Activated CD8-positive, alpha-beta memory T cell treated with anti-CD3 and anti-CD28 coated beads, Interleukin-2, amount 10 ng/mL, durations not matched to agents 7 days and 5 days (primary cell): Measurements from ENCODE around the gene CLUH. TPM values are rescaled to one million over a fixed set of nuclear protein-coding genes. Genes with fewer than 3 reads are reported as not detected.
A peak's percentile ranks its signal among the peaks of the same experiment; 100 is the strongest.

Experiments
- ATAC-seq: fragments of 150-1000 bp; cut with Tn5 transposase; one replicate; pipeline ENCODE4 v1.10.0; 2021; ENCODE audit warnings: moderate library complexity
- CTCF ChIA-PET: fragments of 350-600 bp; sonication (Branson Sonifier 250); formaldehyde crosslinking; loops from one replicate; lab custom pipeline; 2021; ENCODE audit warnings: antibody characterized with exemption; lab: Charles Lee
- DNase-seq: peaks from one replicate; pipeline ENCODE4 v3.0.0-alpha.2; 2020
- H3K27ac Mint-ChIP-seq: one replicate; pipeline ENCODE4 v1.8.0; 2021; ENCODE audit warnings: mild to moderate bottlenecking, mixed read lengths
- H3K27me3 Mint-ChIP-seq: one replicate; pipeline ENCODE4 v1.8.0; 2021; ENCODE audit warnings: mixed read lengths
- H3K36me3 Mint-ChIP-seq: one replicate; pipeline ENCODE4 v1.8.0; 2021; ENCODE audit warnings: mild to moderate bottlenecking, mixed read lengths
- H3K4me1 Mint-ChIP-seq: one replicate; pipeline ENCODE4 v1.8.0; 2021; ENCODE audit warnings: mixed read lengths
- H3K4me3 Mint-ChIP-seq: one replicate; pipeline ENCODE4 v1.8.0; 2021; ENCODE audit warnings: mild to moderate bottlenecking, moderate library complexity, mixed read lengths
- H3K9me3 Mint-ChIP-seq: one replicate; pipeline ENCODE4 v1.8.0; 2022; ENCODE audit warnings: low read depth, mixed read lengths
- total RNA-seq, 2 experiments: library from RNA; stranded (reverse); gene quantifications; one replicate each; pipeline ENCODE4 v1.2.3, GENCODE V29; 2021

Gene CLUH
- total RNA-seq, 2 experiments from 2014 or later = 65.0 to 81.1 TPM

DNA sequence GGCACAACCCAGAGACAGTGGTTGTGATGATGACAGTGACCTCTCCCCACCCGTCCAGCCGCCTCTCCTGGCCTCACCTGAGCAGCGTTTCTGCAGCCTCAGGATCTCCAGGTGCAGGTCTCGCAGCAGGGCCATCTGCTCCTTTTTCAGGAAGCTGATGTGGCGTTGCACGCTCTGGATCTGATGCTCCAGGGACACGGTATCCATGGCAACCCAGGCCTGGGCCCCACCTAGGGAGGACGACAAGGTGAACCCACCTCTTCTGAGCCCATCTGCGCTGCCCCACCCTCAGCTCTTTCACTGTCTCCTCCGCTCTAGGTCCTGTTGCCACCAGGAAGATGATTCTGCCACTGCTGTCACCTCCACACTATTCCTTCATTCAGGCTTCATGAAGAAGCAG is 23.4 kb upstream of the CLUH start:
- Mint-ChIP-seq H3K27me3 (no peaks in the 10 kb centered on the region), H3K36me3 (no peaks in the 10 kb centered on the region), H3K4me1 (no peaks in the 10 kb centered on the region), H3K4me3 (no peak overlapping the region), H3K27ac (no peak overlapping the region), H3K9me3 (no peaks in the 10 kb centered on the region)
- CTCF ChIA-PET = no interaction called here
- DNase-seq (no peak), ATAC-seq (no peak)

DNA sequence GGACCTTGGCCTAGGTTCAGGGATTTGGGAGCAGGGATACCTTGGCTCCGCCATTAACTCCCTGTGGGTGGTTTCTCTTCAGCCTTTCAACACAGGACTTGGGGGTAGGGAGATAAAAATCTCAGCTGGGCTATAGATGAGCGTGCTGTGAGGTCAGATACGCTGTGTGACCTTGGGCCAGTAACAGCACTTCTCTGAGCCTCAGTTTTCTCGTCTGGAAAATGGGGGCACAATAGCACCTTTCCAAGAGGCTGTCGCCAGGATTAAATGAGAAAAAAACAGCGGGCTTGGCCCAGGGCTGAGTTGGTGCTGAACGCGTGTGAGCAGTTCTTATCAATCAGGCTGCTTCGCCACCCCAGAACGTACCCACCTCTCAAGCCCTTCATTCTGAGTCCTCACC is 20.2 kb upstream of the CLUH start:
- no peak overlapping the region for H3K4me3 Mint-ChIP-seq
- peaks cover 11% of the 10 kb centered on the region for H3K27me3 Mint-ChIP-seq
- no peak for ATAC-seq
- no peaks in the 10 kb centered on the region for H3K4me1 Mint-ChIP-seq
- no peak for DNase-seq
- no peaks in the 10 kb centered on the region for H3K9me3 Mint-ChIP-seq
- CTCF ChIA-PET = no interaction called here
- no peak overlapping the region for H3K27ac Mint-ChIP-seq
- no peaks in the 10 kb centered on the region for H3K36me3 Mint-ChIP-seq

DNA sequence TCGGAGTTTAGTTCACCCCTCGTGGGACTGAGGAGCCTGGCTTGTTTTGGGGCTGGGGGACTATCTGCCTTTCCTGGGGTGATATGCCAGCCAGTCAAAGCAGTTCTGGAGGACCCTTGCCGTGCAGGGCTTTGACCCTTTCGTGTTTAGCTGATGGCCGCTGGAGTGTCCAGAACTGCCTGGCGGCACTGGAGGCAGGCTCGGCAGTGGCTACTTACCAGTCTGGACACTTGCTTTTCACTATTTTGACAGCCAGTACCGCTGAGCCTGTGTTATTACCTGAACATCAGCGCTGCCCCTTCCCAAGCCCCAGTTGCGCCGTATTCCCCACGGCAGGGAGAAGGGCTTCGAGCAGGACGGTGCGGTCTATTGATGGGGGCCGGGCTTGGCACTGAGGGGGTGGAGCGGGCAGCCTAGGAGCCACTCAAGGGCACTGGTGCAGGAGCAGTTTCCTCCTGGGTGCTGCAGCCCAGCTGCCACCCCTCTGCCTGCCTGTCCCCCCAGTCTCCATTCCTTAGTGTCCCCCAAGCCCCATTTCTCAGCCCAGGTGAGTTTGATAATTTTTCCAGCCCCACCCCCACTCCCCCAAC is 19.3 kb upstream of the CLUH start:
- no peak overlapping the region for H3K27ac Mint-ChIP-seq
- H3K4me1 Mint-ChIP-seq = no peaks in the 10 kb centered on the region
- DNase-seq (no peak), ATAC-seq (no peak)
- no peak overlapping the region for H3K4me3 Mint-ChIP-seq
- no peaks in the 10 kb centered on the region for H3K9me3 Mint-ChIP-seq
- CTCF ChIA-PET = no interaction called here
- H3K36me3 Mint-ChIP-seq = no peaks in the 10 kb centered on the region
- H3K27me3 Mint-ChIP-seq = peaks cover 13% of the 10 kb centered on the region

DNA sequence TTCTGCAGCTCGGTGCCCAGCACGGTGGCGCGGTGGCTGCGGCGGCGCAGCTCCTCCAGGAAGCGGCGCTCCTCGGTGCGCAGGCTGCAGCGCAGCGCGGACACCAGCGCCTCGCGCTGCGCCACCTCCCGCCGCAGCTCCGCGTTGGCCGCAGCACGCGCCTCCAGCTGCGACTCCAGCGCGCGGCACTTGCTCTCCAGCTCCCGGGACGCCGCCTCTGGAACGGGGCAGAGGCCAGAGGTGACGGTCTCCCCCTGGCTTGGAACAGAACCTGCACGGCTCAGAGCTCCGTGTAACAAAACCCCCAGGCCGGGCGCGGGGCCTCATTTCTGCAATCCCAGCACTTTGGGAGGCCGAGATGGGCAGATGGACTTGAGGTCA is 13.2 kb upstream of the CLUH start:
- CTCF ChIA-PET = interaction anchor here (0.8 to 1.5 kb wide), 2 partner anchors 62 to 342 kb away, joined by 3 to 7 read pairs; no protein-coding TSS in a partner anchor
- ATAC-seq = peak; percentile 80
- no peaks in the 10 kb centered on the region for H3K36me3 Mint-ChIP-seq

DNA sequence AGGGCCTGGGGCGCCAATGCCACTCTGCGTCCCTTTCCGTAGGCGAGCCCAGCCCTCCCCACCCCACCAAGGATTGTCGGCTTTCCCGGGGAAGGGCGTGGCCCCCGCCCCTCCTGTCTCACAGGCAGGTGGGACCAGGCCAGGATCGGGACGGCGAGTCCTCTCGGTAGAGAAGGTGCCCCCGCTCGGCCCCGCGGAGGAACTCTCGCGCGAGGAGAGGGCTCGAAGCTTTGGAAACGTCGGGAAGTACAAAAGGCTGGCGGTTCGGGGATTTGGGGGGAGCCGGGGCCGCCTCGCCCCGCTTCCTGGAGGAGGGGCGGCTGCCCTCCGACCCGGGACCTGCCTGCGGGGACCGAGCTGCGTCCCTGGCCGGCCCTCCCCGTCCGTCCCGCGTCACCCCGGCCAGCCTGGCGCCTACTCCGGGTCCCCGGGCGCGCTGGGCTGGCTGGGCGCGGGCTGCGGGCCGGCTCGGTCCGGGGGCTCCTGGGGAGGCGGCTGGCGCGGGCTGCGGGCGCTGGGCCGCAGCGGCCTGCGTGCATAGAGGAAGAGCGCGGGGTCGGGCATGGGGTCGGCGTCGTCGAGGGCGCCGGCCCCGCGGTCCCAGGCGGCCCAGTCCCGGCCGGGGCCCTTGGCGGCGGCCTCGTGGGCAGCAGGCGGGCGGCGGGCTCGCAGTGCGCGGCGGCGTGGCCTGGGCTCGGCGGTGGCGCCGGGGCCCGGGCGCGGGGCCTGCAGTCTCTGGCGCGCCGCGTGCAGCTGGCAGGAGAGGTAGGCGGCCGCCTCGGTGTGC is 12.6 kb upstream of the CLUH start:
- H3K27me3 Mint-ChIP-seq = peaks cover 37% of the 10 kb centered on the region
- peak; percentile 22 for ATAC-seq
- H3K36me3 Mint-ChIP-seq = peaks cover 2% of the 10 kb centered on the region
- CTCF ChIA-PET = interaction anchor here (0.8 to 1.5 kb wide), 2 partner anchors 62 to 341 kb away, joined by 3 to 7 read pairs; no protein-coding TSS in a partner anchor
- H3K27ac Mint-ChIP-seq = no peak overlapping the region
- H3K4me1 Mint-ChIP-seq = peaks cover 3% of the 10 kb centered on the region
- no peak for DNase-seq
- no peaks in the 10 kb centered on the region for H3K9me3 Mint-ChIP-seq
- no peak overlapping the region for H3K4me3 Mint-ChIP-seq

More for the DNA sequence above, 13.2 kb upstream of the CLUH start:
- Mint-ChIP-seq H3K27ac (no peak overlapping the region), H3K9me3 (no peaks in the 10 kb centered on the region), H3K4me1 (peaks cover 3% of the 10 kb centered on the region), H3K4me3 (no peak overlapping the region), H3K27me3 (peaks cover 38% of the 10 kb centered on the region)
- DNase-seq = no peak

DNA sequence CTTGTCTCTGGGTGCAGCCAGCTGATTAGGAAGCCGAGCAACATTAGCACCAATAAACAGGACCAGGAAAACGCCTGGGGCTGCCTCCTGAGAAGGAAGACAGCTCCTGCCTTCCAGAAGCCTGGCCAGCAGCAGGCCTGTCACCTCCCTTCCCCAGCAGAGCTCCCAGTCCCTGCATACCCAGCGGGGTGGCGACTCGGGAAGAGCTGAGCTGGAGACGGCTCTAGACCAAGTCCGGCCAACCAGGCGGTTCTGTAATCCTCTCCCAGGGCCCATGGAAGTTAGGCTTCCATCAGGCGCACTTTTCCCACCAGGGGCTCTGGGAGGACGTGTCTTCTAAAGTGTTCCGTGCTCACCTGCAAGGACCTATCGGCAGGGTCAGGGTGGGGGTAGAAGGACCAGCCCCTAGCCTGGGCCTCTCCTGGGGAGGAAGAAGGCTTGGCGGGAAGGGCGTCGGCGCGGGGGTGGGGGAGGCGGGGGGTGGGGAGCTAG is 12.0 kb upstream of the CLUH start:
- Mint-ChIP-seq H3K27me3 (peaks cover 35% of the 10 kb centered on the region), H3K9me3 (no peaks in the 10 kb centered on the region), H3K4me3 (no peak overlapping the region), H3K27ac (no peak overlapping the region), H3K36me3 (peaks cover 2% of the 10 kb centered on the region), H3K4me1 (peaks cover 3% of the 10 kb centered on the region)
- CTCF ChIA-PET = no interaction called here
- ATAC-seq = no peak
- no peak for DNase-seq

DNA sequence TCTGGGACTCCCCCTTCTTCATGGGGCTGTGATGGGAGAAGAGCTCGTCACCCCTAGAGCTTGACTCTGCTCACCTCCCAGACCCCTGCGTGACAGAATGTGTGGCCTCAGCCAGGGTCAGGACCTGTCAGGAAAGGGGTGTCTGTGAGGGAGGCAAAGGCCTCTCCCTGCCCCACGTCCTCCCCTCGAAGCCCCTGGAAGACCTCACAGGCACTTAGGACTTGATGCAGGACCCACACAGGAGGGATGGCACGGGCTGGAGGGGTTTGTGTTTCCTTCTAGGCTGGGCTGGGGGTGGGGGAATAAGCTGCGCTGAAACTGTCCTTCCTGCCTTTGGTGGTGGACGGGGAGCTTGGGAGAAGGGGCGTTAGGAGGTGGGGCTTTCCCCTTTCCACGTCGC is 11.0 kb upstream of the CLUH start:
- no peak for DNase-seq
- H3K27me3 Mint-ChIP-seq = peaks cover 33% of the 10 kb centered on the region
- H3K36me3 Mint-ChIP-seq = peaks cover 2% of the 10 kb centered on the region
- H3K27ac Mint-ChIP-seq = no peak overlapping the region
- no peaks in the 10 kb centered on the region for H3K9me3 Mint-ChIP-seq
- CTCF ChIA-PET = no interaction called here
- no peak overlapping the region for H3K4me3 Mint-ChIP-seq
- peaks cover 3% of the 10 kb centered on the region for H3K4me1 Mint-ChIP-seq
- no peak for ATAC-seq

DNA sequence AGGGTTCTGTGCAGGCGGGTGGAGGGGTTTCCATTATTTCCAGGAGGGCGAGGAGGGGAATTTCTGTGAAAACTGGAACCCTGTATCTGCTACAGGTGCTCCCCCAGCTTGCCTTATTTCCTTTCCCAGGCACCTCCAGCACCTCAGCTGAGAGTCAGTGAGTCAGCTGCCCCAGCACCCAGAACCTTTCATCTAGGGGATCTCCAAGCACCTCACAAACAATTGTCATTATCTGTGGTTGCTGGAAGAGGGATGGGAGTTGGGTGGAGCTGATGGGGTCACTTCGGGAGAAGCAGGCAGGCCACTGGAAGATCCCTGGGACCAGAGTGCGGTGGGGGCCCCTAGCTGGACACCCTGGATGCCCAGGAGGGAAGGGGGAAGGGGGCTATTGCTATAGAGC is 10.0 kb upstream of the CLUH start:
- Mint-ChIP-seq H3K27ac (no peak overlapping the region), H3K36me3 (peaks cover 2% of the 10 kb centered on the region), H3K9me3 (no peaks in the 10 kb centered on the region), H3K4me3 (no peak overlapping the region), H3K4me1 (peaks cover 3% of the 10 kb centered on the region), H3K27me3 (peaks cover 27% of the 10 kb centered on the region)
- ATAC-seq = no peak
- CTCF ChIA-PET = no interaction called here
- no peak for DNase-seq

DNA sequence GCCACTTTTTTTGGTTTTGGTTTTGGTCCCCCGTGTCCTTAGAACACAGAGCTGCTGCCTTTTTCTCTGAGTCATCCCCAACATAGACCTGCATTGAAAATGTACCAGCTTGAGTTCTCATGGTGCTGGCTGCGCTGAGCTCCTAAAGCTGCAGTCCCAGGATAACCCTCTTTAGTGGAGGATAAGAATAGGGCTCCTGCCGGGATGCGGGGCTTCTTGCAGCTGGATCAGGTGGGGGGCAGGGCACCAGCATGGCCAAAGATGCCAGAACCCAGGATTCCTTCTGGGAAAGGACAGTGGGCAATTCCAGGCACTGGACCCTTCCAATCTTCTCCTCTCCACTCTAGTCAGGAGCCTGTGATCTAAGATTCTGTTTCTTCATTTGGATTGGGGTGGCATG is 8.3 kb upstream of the CLUH start:
- ATAC-seq (no peak), DNase-seq (no peak)
- peaks cover 2% of the 10 kb centered on the region for H3K36me3 Mint-ChIP-seq
- H3K4me3 Mint-ChIP-seq = no peak overlapping the region
- H3K9me3 Mint-ChIP-seq = no peaks in the 10 kb centered on the region
- H3K27me3 Mint-ChIP-seq = peaks cover 17% of the 10 kb centered on the region
- H3K4me1 Mint-ChIP-seq = no peaks in the 10 kb centered on the region
- H3K27ac Mint-ChIP-seq = no peak overlapping the region
- CTCF ChIA-PET = no interaction called here

DNA sequence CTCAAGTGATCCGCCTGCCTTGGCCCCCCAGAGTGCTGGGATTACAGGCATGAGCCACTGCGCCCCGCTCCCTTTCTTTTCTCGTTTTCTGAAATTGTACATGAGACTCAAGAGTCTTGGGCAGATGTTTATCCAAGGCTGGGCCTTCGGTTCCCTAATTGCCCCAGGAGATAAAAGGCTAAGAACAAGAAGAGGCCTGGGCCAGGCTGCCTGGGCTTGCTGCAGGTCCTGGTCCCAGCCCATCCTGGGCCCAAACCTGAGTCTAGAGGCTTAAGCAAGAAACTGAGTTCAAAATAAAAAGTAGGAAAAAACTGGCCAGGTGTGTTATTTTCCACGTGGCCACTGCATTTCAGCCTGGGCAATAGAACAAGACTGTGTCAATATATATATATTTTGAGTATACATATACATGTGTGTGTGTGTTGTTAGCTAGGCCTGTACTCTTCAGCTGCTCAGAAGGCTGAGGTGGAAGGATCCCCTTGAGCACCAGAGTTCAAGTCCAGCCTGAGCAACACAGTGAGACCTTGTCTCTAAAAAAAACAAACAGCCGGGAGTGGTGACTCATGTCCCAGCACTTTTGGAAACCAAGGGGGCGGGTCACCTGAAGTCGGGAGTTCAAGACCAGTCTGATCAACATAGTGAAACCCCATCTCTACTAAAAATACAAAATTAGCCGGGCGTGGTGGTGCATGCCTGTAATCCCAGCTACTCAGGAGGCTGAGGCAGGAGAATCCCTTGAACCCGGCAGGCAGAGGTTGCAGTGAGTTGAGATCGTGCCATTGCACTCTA is 6.8 kb upstream of the CLUH start:
- H3K36me3 Mint-ChIP-seq = peaks cover 2% of the 10 kb centered on the region
- no peak for ATAC-seq
- H3K27me3 Mint-ChIP-seq = peaks cover 10% of the 10 kb centered on the region
- no peak for DNase-seq
- no peaks in the 10 kb centered on the region for H3K9me3 Mint-ChIP-seq
- no peak overlapping the region for H3K4me3 Mint-ChIP-seq
- no peak overlapping the region for H3K27ac Mint-ChIP-seq
- H3K4me1 Mint-ChIP-seq = peaks cover 4% of the 10 kb centered on the region
- CTCF ChIA-PET = no interaction called here

DNA sequence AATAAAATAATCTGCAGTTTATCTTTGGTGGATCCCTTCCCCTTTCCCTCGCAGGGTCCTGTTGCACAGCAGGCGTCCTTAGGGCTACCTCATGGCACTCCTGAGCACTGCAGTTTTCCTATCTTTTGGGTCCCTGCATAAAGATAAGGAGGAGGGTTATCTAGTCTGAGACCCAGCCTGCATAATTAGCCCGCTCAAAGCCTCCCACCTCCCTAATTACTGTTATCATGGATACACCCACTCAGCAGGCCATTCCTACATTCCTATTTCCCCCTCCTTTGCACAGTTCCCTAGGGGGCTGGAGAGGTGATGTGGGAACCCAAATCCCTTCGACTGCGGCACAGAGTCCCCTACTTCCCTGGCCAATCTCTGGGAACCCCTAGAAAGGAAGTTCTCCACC is 5.1 kb upstream of the CLUH start:
- Mint-ChIP-seq H3K27me3 (no peaks in the 10 kb centered on the region), H3K27ac (no peak overlapping the region), H3K9me3 (no peaks in the 10 kb centered on the region), H3K4me3 (no peak overlapping the region), H3K36me3 (peaks cover 2% of the 10 kb centered on the region), H3K4me1 (peaks cover 14% of the 10 kb centered on the region)
- DNase-seq (no peak), ATAC-seq (no peak)
- CTCF ChIA-PET = no interaction called here

DNA sequence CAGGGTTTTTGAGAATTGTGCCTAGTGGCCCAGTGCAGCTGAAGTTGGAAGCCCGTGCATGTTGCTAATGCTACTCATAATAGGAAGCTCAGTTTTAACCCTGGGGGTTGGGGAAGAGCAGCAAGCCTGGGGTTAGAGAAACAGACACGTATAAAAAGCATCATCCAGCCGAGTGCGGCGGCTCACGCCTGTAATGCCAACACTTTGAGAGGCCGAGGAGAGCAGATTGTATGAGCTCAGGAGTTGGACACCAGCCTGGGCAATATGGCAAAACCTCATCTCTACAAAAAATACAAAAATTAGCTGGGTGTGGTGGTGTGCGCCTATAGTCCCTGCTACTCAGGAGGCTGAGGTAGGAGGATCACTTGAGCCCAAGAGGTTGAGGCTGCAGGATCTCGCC is 2.3 kb upstream of the CLUH start:
- CTCF ChIA-PET = interaction anchor here (0.7 kb wide), 1 partner anchor 299 kb away, joined by 3 read pairs; no protein-coding TSS in a partner anchor
- no peaks in the 10 kb centered on the region for H3K9me3 Mint-ChIP-seq
- H3K4me1 Mint-ChIP-seq = peaks cover 33% of the 10 kb centered on the region
- H3K36me3 Mint-ChIP-seq = peaks cover 2% of the 10 kb centered on the region
- DNase-seq (no peak), ATAC-seq (no peak)
- no peaks in the 10 kb centered on the region for H3K27me3 Mint-ChIP-seq
- H3K27ac Mint-ChIP-seq = no peak overlapping the region
- no peak overlapping the region for H3K4me3 Mint-ChIP-seq

DNA sequence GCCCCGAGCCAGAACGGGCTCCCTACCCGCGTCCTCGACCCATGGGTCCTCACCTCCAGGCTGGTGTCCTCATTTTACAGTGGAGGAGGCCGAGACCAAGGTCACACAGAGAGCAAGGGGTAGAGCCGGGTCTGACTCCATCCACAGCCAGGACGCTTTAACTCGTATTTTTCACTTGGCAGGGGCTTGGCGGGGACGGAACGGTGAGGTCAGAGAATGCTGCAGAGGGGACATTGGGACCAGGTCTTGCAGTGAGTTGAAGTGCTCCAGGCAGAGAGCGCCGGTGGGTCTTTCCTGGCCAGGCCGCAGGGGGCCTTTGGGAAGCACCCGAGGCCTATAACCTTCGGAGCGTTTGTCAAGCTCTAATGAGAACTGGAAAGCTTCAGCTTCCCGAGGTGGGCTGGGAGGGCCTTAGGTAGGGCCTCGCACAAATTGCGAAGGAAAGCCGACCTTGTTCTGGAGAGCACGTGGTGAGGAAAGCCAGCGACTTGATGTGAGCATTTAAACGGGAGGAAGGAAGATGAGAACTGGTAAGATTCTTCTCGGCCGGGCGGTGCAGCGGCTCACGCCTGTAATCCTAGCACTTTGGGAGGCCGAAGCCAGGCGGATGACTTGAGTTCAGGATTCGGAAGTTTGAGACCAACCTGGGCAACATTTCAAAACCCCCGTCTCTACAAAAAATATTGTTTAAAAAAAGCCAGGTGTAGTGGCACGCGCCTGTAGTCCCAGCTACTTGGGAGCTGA is 908 bp upstream of the CLUH start:
- H3K4me3 Mint-ChIP-seq = peak overlapping the region; percentile 93
- no peaks in the 10 kb centered on the region for H3K9me3 Mint-ChIP-seq
- DNase-seq = no peak
- H3K27me3 Mint-ChIP-seq = no peaks in the 10 kb centered on the region
- H3K4me1 Mint-ChIP-seq = peaks cover 37% of the 10 kb centered on the region
- CTCF ChIA-PET = no interaction called here
- no peak for ATAC-seq
- H3K36me3 Mint-ChIP-seq = peaks cover 2% of the 10 kb centered on the region
- peak overlapping the region; percentile 95 for H3K27ac Mint-ChIP-seq
